Esophagus mucosa (tissue), 1 donor: ENCODE data around the gene SCRT2. TPM values are rescaled to one million over a fixed set of nuclear protein-coding genes. Genes with fewer than 3 reads are reported as not detected.
"Not testable (repeated sequence)": the region's sequence is repeated elsewhere in the genome, so short reads cannot be mapped to it uniquely, and the experiment has no call there.

ENCODE experiments used
- ATAC-seq: fragments of 200-7000 bp; cut with Tn5 transposase; one replicate; pipeline ENCODE4 v1.9.1; 2020
- total RNA-seq: library from RNA; stranded (reverse); gene quantifications from one replicate; pipeline ENCODE4 v1.2.4, GENCODE V29; 2023
- donor health status: DM: yes; HTN: yes; CAD: no.

Gene SCRT2
- total RNA-seq, 1 donor from 2014 or later = not detected

DNA sequence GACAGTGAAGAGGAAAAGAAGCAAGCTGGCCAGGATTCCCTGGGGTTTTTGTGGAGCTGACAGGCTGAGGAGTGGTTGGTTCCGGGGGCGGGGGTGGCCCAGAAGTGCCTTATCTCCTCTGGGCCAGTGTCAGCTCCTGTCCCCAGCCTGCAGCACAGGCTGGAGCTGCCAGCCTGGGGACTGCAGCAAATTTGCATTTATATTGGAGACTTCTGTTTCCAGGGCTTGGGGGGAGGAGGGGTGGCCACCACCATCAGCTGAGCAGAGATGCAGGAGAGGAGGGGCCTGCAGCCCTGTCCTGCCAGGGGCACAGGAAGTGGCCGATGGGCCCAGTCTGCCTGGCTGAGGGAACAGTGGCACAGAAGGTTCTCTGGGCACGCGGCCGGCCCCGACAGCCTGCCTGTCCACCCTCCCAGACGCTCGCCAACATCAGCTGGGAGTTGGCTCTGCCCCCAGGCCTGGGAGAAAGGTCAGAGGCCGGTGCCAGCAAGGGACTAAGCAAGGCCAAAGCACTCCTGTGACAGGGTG is 24.3 kb upstream of the SCRT2 start:
- no peak for ATAC-seq

DNA sequence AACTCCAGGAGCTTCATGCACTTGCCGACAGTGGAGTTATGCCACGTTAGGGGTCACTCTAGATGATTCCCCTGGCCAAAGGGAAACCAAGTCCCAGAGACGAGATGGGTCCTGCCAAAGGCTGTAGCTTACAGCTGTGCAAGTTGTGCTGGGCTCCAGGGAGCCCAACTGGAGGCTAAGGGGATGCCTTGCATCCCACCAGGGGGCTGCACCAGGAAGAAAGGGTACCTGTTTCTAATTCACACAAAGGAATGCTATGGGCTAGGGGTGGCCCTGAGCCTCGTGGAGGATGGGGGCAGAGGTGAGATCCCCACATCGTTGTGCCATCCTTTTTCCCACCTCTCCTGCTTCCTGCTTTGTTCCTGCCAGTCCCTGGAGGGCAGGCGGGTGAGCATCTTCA is 23.7 kb upstream of the SCRT2 start:
- ATAC-seq = no peak

DNA sequence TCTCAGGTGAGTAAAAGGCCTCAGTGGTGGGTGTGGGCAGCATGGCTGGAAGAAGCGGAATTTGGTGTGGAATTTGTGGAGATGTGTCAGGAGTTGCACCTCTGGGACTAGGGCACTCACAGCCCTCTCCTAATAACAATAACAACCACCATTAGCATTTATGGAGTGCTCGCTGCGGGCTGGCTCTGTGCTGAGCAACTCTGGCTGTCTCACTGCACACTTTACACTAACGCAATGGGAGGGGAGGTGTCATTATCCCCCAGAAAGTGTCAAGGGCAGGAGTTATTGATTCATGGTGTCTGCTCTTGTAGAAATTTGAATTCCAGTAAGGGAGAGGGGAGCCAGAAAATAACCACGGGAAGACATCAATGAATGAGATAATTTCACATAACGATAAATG is 22.7 kb upstream of the SCRT2 start:
- no peak for ATAC-seq

- ATAC-seq = no peak
Observed at GRCh38 chr20:697826-698225, 22.2 kb upstream of the SCRT2 start.

DNA sequence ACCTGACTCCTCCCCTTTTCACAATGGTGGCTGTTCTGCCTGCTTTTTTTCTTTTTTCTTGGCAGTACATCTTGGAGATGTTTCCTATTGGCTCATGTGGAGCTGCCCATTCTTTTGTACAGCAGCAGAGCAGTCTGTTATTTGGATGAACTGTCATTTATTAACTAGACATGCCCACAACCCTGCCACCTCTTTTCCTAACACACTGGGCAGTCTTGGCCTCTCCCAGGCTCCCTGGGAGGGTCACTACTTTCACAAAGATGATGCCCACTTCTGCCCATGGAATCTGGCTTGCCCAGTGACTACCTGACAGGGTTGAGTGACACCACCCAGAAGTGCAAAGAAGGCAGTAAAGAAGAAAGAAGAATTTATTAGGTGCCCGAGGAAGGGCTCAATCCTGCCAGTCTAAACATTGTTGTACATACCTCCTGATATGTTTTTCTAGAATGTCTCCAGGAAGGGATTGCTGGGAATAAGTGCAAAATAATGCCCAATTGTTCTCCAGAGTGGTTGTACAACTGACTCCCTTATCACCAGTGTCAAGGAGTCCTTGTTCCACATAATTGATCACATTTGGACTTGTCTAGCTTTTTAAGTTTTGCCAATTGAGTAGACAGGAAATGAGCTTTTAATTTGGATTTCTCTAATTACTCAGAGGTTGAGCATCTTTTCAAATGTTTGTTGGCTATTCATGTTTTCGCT is 19.7 kb upstream of the SCRT2 start:
- no peak for ATAC-seq

- no peak for ATAC-seq
Observed at GRCh38 chr20:694496-694895, 18.9 kb upstream of the SCRT2 start.

GRCh38 chr20:693786-694185 is 18.2 kb upstream of the SCRT2 start:
- not testable (repeated sequence) for ATAC-seq

- ATAC-seq = no peak
Observed at GRCh38 chr20:692044-692443, 16.4 kb upstream of the SCRT2 start.

- ATAC-seq = no peak
Observed at GRCh38 chr20:689947-690346, 14.3 kb upstream of the SCRT2 start.

- ATAC-seq = no peak
Observed at GRCh38 chr20:689348-689747, 13.7 kb upstream of the SCRT2 start.

DNA sequence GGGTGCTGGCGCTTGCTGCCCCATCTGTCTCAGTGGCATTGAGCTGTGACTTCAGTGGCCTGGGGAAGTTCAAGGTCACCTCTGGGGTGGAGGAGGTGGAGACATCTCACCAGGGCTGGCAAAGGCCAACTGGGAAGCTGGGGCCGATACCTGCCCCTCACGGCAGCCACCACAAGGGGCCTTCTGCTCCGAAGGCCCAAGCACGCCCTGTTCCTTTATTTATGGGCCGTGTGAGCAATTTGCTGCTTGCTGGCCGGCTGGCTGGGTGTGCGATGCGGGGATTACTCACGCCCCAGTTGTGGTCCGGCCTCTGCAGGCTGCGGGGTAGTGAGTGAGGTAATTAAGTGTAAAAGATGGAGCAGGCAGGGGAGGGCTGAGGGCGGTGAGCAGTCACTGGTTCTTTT is 13.2 kb upstream of the SCRT2 start:
- ATAC-seq = no peak

- no peak for ATAC-seq
Observed at GRCh38 chr20:687468-688203, 12.0 kb upstream of the SCRT2 start.

DNA sequence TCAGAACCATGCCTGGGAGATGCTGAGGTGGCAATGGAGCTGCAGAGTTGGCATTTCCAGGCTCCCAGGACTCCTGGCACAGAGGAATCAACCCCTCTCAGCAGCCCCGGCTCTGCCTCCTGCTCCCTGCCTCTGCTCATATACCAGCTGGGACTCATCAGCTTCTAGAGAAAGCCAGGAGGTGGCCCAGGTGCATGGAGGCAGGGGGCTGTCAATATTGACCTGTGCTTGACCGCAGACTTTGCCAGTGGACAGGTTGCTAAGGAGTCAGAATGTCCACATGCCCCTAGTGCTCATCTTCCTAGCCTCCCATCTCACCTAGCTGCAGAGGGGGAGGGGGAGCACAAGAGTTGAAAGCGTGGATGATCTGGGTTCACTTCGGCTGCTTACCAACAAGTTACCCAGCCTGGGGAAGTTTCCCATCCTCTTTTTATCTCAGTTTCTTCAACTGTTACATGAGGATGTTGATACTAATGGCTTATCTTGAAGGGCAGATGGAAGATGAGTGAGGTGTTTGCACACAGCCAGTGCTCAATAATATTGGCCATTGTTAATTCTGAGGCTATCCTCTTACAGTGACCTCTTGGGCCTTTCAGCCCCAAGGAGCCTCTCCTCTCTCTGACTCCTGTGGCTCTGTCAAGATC is 9.2 kb upstream of the SCRT2 start:
- no peak for ATAC-seq

- ATAC-seq = no peak
Observed at GRCh38 chr20:682123-682522, 6.5 kb upstream of the SCRT2 start.

- ATAC-seq = no peak
Observed at GRCh38 chr20:680638-681187, 5.1 kb upstream of the SCRT2 start.

- ATAC-seq = no peak
Observed at GRCh38 chr20:677957-678356, 2.4 kb upstream of the SCRT2 start.

DNA sequence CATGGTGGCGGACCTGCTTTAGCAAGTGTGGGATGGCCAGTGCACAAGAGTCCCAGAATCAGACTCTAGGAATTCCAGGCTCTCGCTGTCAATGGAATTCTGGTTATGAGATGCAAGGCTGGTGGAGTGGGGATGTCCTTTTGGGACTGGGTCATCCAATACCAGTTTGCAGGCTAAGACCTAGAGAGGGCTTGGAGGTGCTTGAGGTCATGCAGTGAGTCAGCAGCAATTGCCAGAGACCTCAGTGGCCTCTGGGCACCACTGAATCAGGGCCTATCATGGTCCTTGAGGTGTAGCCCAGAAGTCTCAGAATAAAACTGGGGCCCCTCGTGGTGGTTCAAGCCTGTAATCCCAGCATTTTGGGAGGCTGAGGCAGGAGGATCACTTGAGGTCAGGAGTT is 1.4 kb upstream of the SCRT2 start:
- ATAC-seq = no peak

DNA sequence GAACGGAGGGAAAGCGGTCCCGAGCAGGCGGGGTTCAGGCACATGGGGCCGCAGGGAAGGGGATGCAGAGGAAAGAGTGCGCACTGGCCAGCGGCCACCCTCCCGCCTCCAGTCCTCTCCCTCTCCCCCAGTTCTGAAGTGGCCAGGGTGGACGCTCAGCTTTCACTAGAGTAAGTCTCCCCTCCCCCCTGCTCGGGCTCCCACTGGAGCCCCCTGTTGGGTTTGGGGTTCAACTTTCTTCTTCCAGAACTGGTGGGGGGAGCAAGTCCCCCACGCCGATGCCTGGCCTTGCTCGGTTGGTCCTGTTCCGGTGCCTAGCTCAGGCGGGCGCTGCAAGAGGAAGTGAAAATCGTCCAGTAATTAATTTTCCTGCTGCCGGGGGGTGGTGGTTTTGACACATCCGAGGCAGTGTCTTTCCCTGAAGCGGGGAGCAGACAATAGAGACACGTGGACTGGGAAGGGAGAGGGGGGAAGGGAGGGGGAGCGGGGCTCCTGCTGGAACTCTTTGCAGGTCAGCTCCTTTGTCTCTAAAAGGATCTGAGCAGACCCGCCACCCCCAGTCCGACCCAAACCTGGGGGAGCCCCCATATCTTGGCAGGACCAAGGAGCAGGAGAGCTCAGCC is 824 bp upstream of the SCRT2 start:
- no peak for ATAC-seq

DNA sequence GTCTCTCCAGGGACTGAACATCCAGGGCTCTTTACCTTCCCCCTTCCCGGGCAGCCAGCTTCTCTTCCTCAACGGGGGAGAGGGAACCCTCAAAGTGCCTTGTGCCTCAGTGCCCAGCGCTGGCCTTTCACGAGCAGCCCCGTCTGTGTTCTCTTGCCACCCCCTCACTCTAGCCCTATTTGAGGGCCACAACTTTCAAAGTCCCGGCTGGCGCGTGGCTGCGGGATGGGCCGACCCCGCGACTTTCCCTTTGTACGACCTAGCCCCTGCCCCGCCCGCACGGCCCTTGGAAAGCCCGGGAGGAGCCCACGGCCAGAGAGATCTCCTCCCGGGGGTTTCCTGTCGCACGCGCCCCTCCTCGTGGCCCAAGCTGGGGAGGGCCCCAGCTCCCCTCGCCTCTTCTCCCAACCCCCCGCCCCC is 559 bp downstream of the SCRT2 start:
- ATAC-seq = no peak

DNA sequence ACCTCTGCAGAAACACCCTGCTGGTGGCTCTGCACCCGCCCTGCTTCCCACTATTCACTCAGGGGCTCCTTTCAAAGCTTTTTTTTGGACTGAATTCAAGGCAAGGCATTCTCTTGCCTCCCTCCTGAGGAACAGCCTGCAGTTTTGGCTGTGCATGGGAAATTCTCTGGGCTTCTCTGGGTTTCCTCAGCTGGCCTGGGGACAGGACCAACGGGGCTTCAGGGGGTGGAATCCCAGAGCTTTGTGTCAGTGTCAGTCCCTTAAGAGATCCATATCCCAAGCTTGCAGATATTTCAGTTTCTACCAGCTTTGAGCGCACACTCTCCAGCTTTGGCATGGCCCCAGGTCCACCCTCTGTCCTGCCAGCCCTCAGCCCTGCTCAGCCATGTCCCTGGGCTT is 2.0 kb downstream of the SCRT2 start:
- ATAC-seq = no peak

DNA sequence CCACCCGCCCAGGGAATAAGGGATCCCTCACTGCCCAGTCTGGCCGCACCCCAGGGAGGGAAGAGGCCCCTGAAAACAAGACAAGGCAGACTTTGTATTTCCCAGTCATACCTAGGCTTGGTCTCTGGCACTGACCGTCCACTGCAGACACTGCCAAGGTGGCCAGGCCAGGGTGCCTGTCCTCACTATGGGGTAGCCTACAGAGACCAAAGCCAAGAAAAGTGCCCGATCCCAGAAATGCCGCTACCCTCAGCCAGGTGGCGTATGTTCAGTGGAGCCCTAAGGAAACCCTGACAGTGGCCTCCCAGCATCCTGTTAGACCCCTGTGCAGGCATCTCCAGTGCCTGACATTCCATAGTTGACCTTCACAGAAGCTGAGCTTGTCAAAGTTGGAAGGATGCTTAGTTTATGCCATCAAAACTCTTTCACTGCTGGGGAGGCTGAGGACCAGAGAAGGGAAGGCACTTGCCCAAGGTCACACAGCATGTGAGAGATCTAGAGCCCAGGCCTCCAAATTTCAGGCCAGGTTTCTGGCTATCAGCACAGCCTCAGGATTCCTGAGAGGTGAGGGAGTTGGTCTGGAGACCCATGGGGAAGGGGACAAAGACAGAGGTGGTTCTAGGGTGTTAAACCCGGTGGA is 2.5 kb downstream of the SCRT2 start:
- ATAC-seq = no peak
